Trophoblast cell (in vitro differentiated cells and primary cell): Measurements from ENCODE around the gene PRKCE.

Source experiments
- DNase-seq, 2 donors: peaks; one replicate each; pipeline ENCODE4 v3.0.0-alpha.2; 2016
- H2AFZ ChIP-seq: 2 replicates; pipeline ENCODE4 v1.6.1; 2013; ENCODE audit warnings: low read length, moderate library complexity, mild to moderate bottlenecking; ENCODE audit not compliant: insufficient read depth, poor library complexity
- H2AK5ac ChIP-seq: 2 replicates; pipeline ENCODE4 v1.6.1; 2013; ENCODE audit warnings: mild to moderate bottlenecking, low read length
- H2BK120ac ChIP-seq: 2 replicates; pipeline ENCODE4 v1.6.1; 2013; ENCODE audit warnings: low read length, mild to moderate bottlenecking, moderate library complexity; ENCODE audit not compliant: insufficient read depth, poor library complexity
- H2BK12ac ChIP-seq: 2 replicates; pipeline ENCODE4 v1.6.1; 2013; ENCODE audit warnings: mild to moderate bottlenecking, low read length, moderate library complexity
- H2BK5ac ChIP-seq: 2 replicates; pipeline ENCODE4 v1.6.1; 2013; ENCODE audit warnings: low read length, low read depth, moderate library complexity, mild to moderate bottlenecking; ENCODE audit not compliant: poor library complexity
- H3K14ac ChIP-seq: 2 replicates; pipeline ENCODE4 v1.6.1; 2013; ENCODE audit warnings: mild to moderate bottlenecking, low read length
- H3K18ac ChIP-seq: 2 replicates; pipeline ENCODE4 v1.6.1; 2013; ENCODE audit warnings: mild to moderate bottlenecking, low read length
- H3K23ac ChIP-seq: 2 replicates; pipeline ENCODE4 v1.6.1; 2013; ENCODE audit warnings: low read length
- H3K27ac ChIP-seq: 2 replicates; pipeline ENCODE4 v1.5.1; 2013; ENCODE audit warnings: low read depth, mild to moderate bottlenecking, inconsistent platforms, low read length, moderate library complexity
- H3K27me3 ChIP-seq: 2 replicates; pipeline ENCODE4 v1.6.1; 2013; ENCODE audit warnings: inconsistent platforms, mild to moderate bottlenecking, low read length, moderate library complexity; ENCODE audit not compliant: insufficient read depth
- H3K36me3 ChIP-seq, 2 experiments: 1 replicate in 1 of 2; 2 replicates in 1 of 2; pipeline ENCODE4 v1.6.1; 2013; ENCODE audit warnings: low read length in 2 of 2, mild to moderate bottlenecking in 2 of 2, moderate library complexity in 1 of 2; ENCODE audit not compliant: insufficient read depth in 2 of 2, control insufficient read depth in 1 of 2
- H3K4ac ChIP-seq: 2 replicates; pipeline ENCODE4 v1.6.1; 2013; ENCODE audit warnings: low read depth, mild to moderate bottlenecking, low read length, moderate library complexity
- H3K4me1 ChIP-seq, 2 experiments: 1 replicate in 1 of 2; 2 replicates in 1 of 2; pipeline ENCODE4 v1.6.1; 2013; ENCODE audit warnings: low read length in 2 of 2, mild to moderate bottlenecking in 2 of 2, moderate library complexity in 1 of 2; ENCODE audit not compliant: insufficient read depth in 2 of 2, control insufficient read depth in 1 of 2
- H3K4me2 ChIP-seq: 2 replicates; pipeline ENCODE4 v1.6.1; 2013; ENCODE audit warnings: inconsistent platforms, mild to moderate bottlenecking, low read length, moderate library complexity
- H3K4me3 ChIP-seq: 2 replicates; pipeline ENCODE4 v1.5.1; 2013; ENCODE audit warnings: mild to moderate bottlenecking, low read depth, low read length, inconsistent platforms
- H3K79me1 ChIP-seq: one replicate; pipeline ENCODE4 v1.6.1; 2013; ENCODE audit warnings: low read length
- H3K79me2 ChIP-seq: 2 replicates; pipeline ENCODE4 v1.6.1; 2013; ENCODE audit warnings: low read length, mild to moderate bottlenecking; ENCODE audit not compliant: control insufficient read depth, insufficient read depth, poor library complexity
- H3K9ac ChIP-seq: 2 replicates; pipeline ENCODE4 v1.6.1; 2013; ENCODE audit warnings: mild to moderate bottlenecking, low read length
- H3K9me3 ChIP-seq: 2 replicates; pipeline ENCODE4 v1.6.1; 2013; ENCODE audit warnings: low read depth, mild to moderate bottlenecking, control low read depth, inconsistent platforms, low read length; ENCODE audit not compliant: insufficient read depth
- H4K12ac ChIP-seq: 2 replicates; pipeline ENCODE4 v1.6.1; 2013; ENCODE audit warnings: low read depth, mild to moderate bottlenecking, low read length, moderate library complexity
- H4K8ac ChIP-seq: 2 replicates; pipeline ENCODE4 v1.6.1; 2013; ENCODE audit warnings: low read depth, mild to moderate bottlenecking, low read length, moderate library complexity
- H4K91ac ChIP-seq: one replicate; pipeline ENCODE4 v1.6.1; 2013; ENCODE audit warnings: low read depth, mild to moderate bottlenecking, low read length, moderate library complexity
- WGBS: extraction: QIAGEN DNeasy Blood & Tissue Kit; methylation state at CpG from one replicate; pipeline ENCODE4 v1.1.7; 2013; ENCODE audit warnings: missing lambda C conversion rate; ENCODE audit not compliant: insufficient read length, insufficient coverage; ENCODE audit errors: extremely low coverage; 5-methylcytosine and 5-hydroxymethylcytosine counted together

PRKCE gene

DNA sequence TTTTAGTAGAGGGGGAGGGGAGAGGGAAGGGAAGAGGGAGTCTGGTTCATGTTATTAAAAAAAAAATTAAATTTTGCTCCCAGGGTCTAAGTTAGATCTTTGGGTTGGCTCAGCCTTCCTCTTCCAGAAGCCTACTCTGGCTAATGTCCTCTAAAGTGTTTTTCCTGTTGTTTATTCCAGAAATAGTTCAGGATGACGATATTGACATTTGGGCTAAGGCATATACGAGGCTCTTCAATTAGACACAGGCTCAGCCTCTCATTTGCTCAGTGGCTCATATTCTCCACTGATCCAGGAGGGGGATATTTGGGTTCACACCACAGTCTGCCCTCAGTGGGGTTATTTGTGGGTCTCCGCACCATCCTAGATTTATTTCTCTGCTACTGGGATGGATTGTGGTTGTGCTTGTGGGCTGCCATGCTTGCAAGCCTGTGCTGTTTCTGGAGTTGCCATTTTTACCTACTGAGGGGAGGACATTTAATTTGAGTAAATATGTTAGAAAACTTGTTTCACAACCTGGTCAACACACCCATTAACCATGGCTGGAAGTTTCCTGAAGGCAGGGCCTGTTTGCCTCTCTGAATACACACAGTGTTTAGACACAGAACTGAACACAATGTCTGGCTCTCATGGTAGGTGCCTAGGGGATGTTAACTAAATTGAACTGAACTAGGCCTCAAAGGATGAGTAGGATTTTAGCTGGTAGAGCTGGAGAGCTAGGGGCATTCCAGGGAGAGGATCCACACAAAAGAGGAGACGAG, 388.2 kb downstream of the PRKCE start:
- Histone ChIP-seq H3K4me3 (no peak overlapping the region), H3K4ac (no peak overlapping the region), H2BK5ac (no peak overlapping the region), H3K4me1 (peaks cover 0 to 12% of the 10 kb centered on the region in 2 experiments), H3K14ac (no peak overlapping the region), H2AFZ (no peak overlapping the region), H3K27me3 (no peaks in the 10 kb centered on the region), H4K91ac (no peak overlapping the region), H2AK5ac (no peak overlapping the region), H4K12ac (no peak overlapping the region), H3K79me2 (no peaks in the 10 kb centered on the region), H3K9ac (no peak overlapping the region), H3K9me3 (peaks cover 1% of the 10 kb centered on the region), H4K8ac (no peak overlapping the region), H3K4me2 (no peak overlapping the region), H3K36me3 (no peaks in the 10 kb centered on the region), H2BK12ac (peak overlapping the region; percentile 56), H3K79me1 (no peaks in the 10 kb centered on the region), H3K27ac (no peak overlapping the region), H3K18ac (no peak overlapping the region), H2BK120ac (no peak overlapping the region), H3K23ac (no peak overlapping the region)
- DNase-seq: no peak
- WGBS: no CpG with 5 or more reads among the region's 4 CpGs

DNA sequence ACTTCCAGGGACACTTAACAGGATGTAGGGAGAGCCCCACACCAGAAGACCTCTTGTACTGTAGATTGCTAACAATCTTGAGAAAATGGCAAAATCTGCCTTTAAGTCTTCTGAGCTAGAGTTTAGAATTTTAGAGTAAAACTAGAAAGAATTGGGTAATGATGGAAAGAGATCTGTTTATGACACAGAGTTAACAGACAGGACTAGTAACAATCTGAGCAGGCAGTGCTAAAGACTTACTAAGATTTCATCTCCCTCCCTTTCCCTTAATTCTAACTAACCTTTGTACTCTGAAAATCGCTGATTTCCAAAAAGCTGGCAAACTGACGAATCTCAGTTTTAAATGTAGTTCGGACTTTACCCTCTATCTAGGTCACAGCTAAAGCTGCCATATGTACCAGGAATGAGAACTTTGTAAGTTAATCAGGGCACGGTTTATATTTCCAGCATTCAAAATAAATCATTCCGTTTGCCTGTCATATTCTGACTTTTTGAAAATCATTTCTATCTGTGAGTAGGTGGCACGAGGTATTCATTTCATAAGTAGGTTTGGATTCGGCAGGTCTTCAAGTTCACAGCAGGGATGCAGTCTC, 389.2 kb downstream of the PRKCE start:
- H4K12ac ChIP-seq: no peak overlapping the region
- no peak overlapping the region for H3K18ac ChIP-seq
- H3K36me3 ChIP-seq: no peaks in the 10 kb centered on the region
- H4K8ac ChIP-seq: no peak overlapping the region
- H3K4me3 ChIP-seq: no peak overlapping the region
- no CpG with 5 or more reads among the region's 7 CpGs for WGBS
- no peaks in the 10 kb centered on the region for H3K79me2 ChIP-seq
- no peak overlapping the region for H3K9ac ChIP-seq
- H3K79me1 ChIP-seq: no peaks in the 10 kb centered on the region
- peaks cover 1% of the 10 kb centered on the region for H3K9me3 ChIP-seq
- H3K23ac ChIP-seq: no peak overlapping the region
- H2BK5ac ChIP-seq: no peak overlapping the region
- no peak overlapping the region for H3K14ac ChIP-seq
- H3K27me3 ChIP-seq: no peaks in the 10 kb centered on the region
- H2BK120ac ChIP-seq: no peak overlapping the region
- H3K4ac ChIP-seq: no peak overlapping the region
- DNase-seq: no peak
- peaks cover 3 to 15% of the 10 kb centered on the region in 2 experiments for H3K4me1 ChIP-seq
- no peak overlapping the region for H2BK12ac ChIP-seq
- H3K27ac ChIP-seq: no peak overlapping the region
- H4K91ac ChIP-seq: no peak overlapping the region
- H3K4me2 ChIP-seq: no peak overlapping the region
- no peak overlapping the region for H2AK5ac ChIP-seq
- H2AFZ ChIP-seq: no peak overlapping the region

DNA sequence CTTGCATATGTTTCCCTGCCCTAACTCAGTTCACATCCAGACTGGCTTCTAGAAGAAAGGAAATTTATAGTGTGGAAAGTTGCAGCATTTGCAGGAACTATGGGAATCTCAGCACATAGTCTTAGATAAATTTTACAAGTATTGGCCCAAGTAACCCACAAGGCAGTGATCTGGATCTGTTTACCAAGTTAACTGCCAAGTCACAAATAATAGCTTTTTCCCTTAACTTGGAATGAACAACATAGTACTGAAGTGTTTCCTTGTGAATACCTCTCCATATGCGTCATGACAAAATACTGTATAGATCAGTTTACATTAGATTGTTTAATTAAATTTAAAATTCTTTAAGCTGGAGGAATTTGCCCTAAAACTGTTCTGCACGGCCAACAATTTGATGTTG, 390.0 kb downstream of the PRKCE start:
- H3K36me3 ChIP-seq: no peaks in the 10 kb centered on the region
- H3K14ac ChIP-seq: no peak overlapping the region
- WGBS: no CpG with 5 or more reads among the region's 2 CpGs
- H2BK5ac ChIP-seq: no peak overlapping the region
- no peak overlapping the region for H4K91ac ChIP-seq
- no peak overlapping the region for H4K12ac ChIP-seq
- H3K4me3 ChIP-seq: no peak overlapping the region
- H3K9ac ChIP-seq: no peak overlapping the region
- H3K4me2 ChIP-seq: no peak overlapping the region
- H2AK5ac ChIP-seq: no peak overlapping the region
- H4K8ac ChIP-seq: no peak overlapping the region
- no peak for DNase-seq
- H3K27ac ChIP-seq: no peak overlapping the region
- no peak overlapping the region for H2BK120ac ChIP-seq
- no peak overlapping the region for H3K4ac ChIP-seq
- no peak overlapping the region for H3K23ac ChIP-seq
- no peak overlapping the region for H3K18ac ChIP-seq
- no peak overlapping the region for H2AFZ ChIP-seq
- no peak overlapping the region for H2BK12ac ChIP-seq
- H3K79me2 ChIP-seq: no peaks in the 10 kb centered on the region
- H3K27me3 ChIP-seq: no peaks in the 10 kb centered on the region
- peaks cover 3% of the 10 kb centered on the region for H3K79me1 ChIP-seq
- peaks cover 9 to 20% of the 10 kb centered on the region in 2 experiments for H3K4me1 ChIP-seq
- peaks cover 1% of the 10 kb centered on the region for H3K9me3 ChIP-seq

DNA sequence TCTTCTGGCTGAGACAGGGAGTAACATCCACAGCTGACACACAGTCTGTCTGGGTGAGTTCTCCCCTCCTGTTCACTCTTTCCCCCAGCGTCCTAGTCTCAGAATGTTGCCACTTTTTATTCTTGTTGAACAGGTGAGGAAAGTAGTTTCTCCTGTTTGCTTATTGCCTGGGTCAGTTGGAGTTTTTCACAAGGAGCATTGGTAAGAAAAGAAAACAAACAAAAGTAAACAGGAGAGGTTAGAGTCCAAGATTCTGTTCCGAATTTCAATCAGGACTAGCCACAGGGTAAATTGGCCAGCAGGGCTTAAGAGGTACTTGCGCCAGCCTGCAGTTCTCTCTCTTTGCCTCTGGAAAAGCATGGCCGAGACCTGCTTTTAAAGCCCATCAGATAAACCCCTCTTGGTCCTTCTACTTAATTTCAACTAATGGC, 390.7 kb downstream of the PRKCE start:
- H3K14ac ChIP-seq: peak overlapping the region; percentile 48
- no peaks in the 10 kb centered on the region for H3K27me3 ChIP-seq
- no peak overlapping the region for H2AFZ ChIP-seq
- no peaks in the 10 kb centered on the region for H3K36me3 ChIP-seq
- H3K79me2 ChIP-seq: no peaks in the 10 kb centered on the region
- peaks cover 9 to 19% of the 10 kb centered on the region in 2 experiments for H3K4me1 ChIP-seq
- peak overlapping the region; percentile 79 for H2BK120ac ChIP-seq
- no peak overlapping the region for H3K4ac ChIP-seq
- no peak overlapping the region for H3K9ac ChIP-seq
- no peak overlapping the region for H3K18ac ChIP-seq
- no peaks in the 10 kb centered on the region for H3K9me3 ChIP-seq
- peak overlapping the region; percentile 18 for H2BK5ac ChIP-seq
- DNase-seq: no peak
- H2BK12ac ChIP-seq: peak overlapping the region; percentile 45
- H3K79me1 ChIP-seq: peaks cover 3% of the 10 kb centered on the region
- H3K4me3 ChIP-seq: no peak overlapping the region
- H3K4me2 ChIP-seq: no peak overlapping the region
- no CpG with 5 or more reads among the region's 4 CpGs for WGBS
- H4K8ac ChIP-seq: peak overlapping the region; percentile 51
- H4K91ac ChIP-seq: no peak overlapping the region
- H3K23ac ChIP-seq: no peak overlapping the region
- H4K12ac ChIP-seq: no peak overlapping the region
- no peak overlapping the region for H3K27ac ChIP-seq
- no peak overlapping the region for H2AK5ac ChIP-seq
